WERI-Rb-1 (cell line): ENCODE data around the gene MCM7.

Experiments
- DNase-seq: peaks from one replicate; pipeline ENCODE4 v3.0.0-alpha.2; 2020
- H3K27ac ChIP-seq: fragments of 250-450 bp; sonication (Bioruptor Pico); 2 replicates; pipeline ENCODE4 v1.5.1; 2020; ENCODE audit warnings: mild to moderate bottlenecking, moderate library complexity
- H3K27me3 ChIP-seq: fragments of 250-450 bp; sonication (Bioruptor Pico); 2 replicates; pipeline ENCODE4 v1.5.1; 2021; ENCODE audit warnings: mild to moderate bottlenecking, low read depth, moderate library complexity; ENCODE audit not compliant: insufficient read depth, severe bottlenecking
- H3K36me3 ChIP-seq: fragments of 250-450 bp; sonication (Bioruptor Pico); 2 replicates; pipeline ENCODE4 v1.5.1; 2020; ENCODE audit warnings: mild to moderate bottlenecking, moderate library complexity
- H3K4me3 ChIP-seq: 2 replicates; pipeline ENCODE4 v1.5.1; 2011; ENCODE audit warnings: low read depth, mild to moderate bottlenecking, control low read depth, low read length
- H3K9me3 ChIP-seq: fragments of 250-450 bp; sonication (Bioruptor Pico); 2 replicates; pipeline ENCODE4 v1.5.1; 2021; ENCODE audit warnings: mild to moderate bottlenecking, moderate library complexity; ENCODE audit not compliant: severe bottlenecking
- TF ChIP-seq, protein P1 (sequence below): IDR thresholded peaks from 2 replicates; pipeline ENCODE4 v1.5.1; 2011; ENCODE audit warnings: low read depth, mild to moderate bottlenecking, control low read depth, inconsistent platforms, low read length

Gene MCM7

DNA sequence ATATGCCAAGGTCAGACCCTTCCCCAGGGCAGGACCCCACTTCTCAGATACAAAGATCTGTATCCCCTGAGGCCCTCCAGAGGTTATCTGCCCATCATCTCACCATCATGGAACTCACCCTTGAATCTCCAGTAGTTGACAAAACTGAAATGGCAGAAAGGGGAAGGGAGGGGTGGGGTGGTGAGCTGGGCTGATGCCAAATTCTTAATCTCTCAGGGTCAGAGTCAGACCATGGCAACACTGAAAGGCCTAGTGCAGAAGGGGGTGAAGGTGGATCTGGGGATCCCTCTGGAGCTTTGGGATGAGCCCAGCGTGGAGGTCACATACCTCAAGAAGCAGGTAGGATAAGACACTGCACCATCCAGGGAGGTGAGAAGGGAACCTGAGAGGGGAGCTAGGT, 21.4 kb upstream of the MCM7 start:
- H3K27ac ChIP-seq, result no peak overlapping the region

GRCh38 chr7:100122067-100122466, 20.9 kb upstream of the MCM7 start:
- TF ChIP-seq, protein P1, sequence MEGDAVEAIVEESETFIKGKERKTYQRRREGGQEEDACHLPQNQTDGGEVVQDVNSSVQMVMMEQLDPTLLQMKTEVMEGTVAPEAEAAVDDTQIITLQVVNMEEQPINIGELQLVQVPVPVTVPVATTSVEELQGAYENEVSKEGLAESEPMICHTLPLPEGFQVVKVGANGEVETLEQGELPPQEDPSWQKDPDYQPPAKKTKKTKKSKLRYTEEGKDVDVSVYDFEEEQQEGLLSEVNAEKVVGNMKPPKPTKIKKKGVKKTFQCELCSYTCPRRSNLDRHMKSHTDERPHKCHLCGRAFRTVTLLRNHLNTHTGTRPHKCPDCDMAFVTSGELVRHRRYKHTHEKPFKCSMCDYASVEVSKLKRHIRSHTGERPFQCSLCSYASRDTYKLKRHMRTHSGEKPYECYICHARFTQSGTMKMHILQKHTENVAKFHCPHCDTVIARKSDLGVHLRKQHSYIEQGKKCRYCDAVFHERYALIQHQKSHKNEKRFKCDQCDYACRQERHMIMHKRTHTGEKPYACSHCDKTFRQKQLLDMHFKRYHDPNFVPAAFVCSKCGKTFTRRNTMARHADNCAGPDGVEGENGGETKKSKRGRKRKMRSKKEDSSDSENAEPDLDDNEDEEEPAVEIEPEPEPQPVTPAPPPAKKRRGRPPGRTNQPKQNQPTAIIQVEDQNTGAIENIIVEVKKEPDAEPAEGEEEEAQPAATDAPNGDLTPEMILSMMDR, result no peak
- DNase-seq, result no peak
- peaks cover 8% of the 10 kb centered on the region; the same call in 1 of the 2 replicates for H3K36me3 ChIP-seq
- H3K9me3 ChIP-seq, result no peaks in the 10 kb centered on the region
- H3K4me3 ChIP-seq, result no peak overlapping the region
- no peak overlapping the region for H3K27ac ChIP-seq
- no peaks in the 10 kb centered on the region for H3K27me3 ChIP-seq

More for the DNA sequence above, 21.4 kb upstream of the MCM7 start:
- no peaks in the 10 kb centered on the region for H3K27me3 ChIP-seq
- peaks cover 8% of the 10 kb centered on the region; the same call in 1 of the 2 replicates for H3K36me3 ChIP-seq
- H3K9me3 ChIP-seq, result no peaks in the 10 kb centered on the region
- TF ChIP-seq, protein P1, result no peak
- DNase-seq, result no peak
- no peak overlapping the region for H3K4me3 ChIP-seq

GRCh38 chr7:100120733-100121036, 19.5 kb upstream of the MCM7 start:
- H3K36me3 ChIP-seq, result peaks cover 8% of the 10 kb centered on the region
- no peaks in the 10 kb centered on the region for H3K27me3 ChIP-seq
- H3K27ac ChIP-seq, result no peak overlapping the region
- peak overlapping the region; percentile 88; the same call in 1 of the 2 replicates for H3K4me3 ChIP-seq
- TF ChIP-seq, protein P1, result no peak
- H3K9me3 ChIP-seq, result no peaks in the 10 kb centered on the region
- no peak for DNase-seq

DNA sequence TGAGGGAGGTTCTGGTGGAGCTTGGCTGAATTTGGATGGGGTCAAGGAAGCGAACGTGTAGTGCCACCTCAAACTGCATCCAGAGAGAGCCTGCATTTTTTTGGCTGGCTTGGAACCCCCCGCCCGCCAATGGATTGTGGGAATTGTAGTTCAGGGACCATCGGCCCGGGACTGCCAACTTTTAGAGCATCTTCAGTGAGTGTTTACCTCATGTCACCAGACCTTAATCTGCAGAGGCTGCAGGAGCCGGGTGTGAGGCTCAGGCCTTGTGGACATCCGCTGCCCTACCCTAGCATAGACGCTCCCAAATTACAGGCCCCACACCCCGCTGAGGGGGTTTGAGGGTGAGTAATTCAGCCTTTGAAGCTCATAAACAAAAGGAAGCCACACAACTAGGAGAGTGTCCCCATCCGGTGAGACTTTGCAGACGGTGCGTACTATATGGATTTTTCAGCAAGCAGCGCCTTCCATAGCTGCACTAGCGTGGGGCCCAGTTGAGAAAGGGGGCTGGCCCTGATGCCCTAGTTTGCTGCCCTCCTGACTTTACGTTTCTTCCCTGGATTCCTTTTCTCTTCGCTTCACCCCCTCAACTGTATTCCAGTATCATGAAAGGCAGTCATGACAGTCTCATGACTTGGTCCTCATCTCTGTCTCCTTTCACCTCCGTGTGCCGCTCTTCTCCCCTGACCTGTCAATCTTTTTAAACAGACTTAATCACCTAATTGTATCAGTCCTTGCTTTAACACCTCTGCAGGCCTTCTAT, 19.0 kb upstream of the MCM7 start:
- Histone ChIP-seq H3K4me3 (peak overlapping the region; percentile 88), H3K27ac (peak overlapping the region; percentile 90)
- DNase-seq, result peak; percentile 53

DNA sequence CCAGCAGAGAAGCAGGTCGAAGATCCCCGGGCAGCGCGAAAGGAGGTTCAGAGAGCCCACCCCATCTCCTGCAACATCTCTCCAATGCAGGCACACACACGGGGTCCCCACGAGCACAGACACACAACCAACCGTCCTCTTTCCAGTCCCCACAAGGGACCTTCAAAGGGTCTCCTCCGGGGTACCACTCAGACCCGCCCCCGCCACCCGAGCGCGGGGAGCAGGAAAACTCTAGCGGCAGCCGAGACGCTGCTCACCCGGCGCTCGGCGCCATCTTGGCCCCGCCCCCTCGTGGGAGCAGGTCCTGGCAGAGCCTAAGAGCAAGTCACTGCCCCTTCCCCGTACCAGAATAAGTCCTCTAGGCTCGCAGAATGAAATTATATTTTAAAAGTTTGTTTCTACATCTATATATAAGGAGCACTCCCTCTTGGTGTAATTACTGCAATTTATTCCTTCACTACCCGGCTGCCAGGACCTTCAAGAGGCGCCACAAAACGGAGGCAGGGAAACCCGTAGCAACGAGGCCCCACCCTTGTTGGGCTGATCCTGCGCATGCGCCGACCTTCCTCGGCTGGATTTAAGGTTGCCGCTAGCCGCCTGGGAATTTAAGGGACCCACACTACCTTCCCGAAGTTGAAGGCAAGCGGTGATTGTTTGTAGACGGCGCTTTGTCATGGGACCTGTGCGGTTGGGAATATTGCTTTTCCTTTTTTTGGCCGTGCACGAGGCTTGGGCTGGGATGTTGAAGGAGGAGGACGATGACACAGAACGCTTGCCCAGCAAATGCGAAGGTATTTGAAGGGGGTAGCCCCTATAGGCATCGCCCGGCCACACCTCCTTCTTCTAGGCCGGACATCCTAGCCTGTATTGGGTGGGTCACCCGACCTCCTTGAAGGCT, 18.1 kb upstream of the MCM7 start, which contains the start of the genes CNPY4 and TAF6:
CNPY4 (plus strand) TSS at position 563 of the 898 bp plus-strand sequence; CDS start at position 674, 111 bp downstream.
TAF6 (minus strand) TSS at position 287 of the 898 bp plus-strand sequence. CDS start 5,149 bp downstream, outside the sequence.
- TF ChIP-seq, protein P1, result no peak

More for the DNA sequence above, 19.0 kb upstream of the MCM7 start:
- Histone ChIP-seq H3K27me3 (no peaks in the 10 kb centered on the region), H3K9me3 (no peaks in the 10 kb centered on the region), H3K36me3 (peaks cover 4% of the 10 kb centered on the region)
- TF ChIP-seq, protein P1, result no peak

More for the DNA sequence above, 18.1 kb upstream of the MCM7 start, which contains the start of the genes CNPY4 and TAF6:
- Histone ChIP-seq H3K9me3 (no peaks in the 10 kb centered on the region), H3K4me3 (peak within 1 kb of the TSS; percentile 88), H3K36me3 (no peaks in the 10 kb centered on the region; the same call in none of the 2 replicates), H3K27ac (peak within 1 kb of the TSS; percentile 90), H3K27me3 (no peaks in the 10 kb centered on the region)
- peak; percentile 96 for DNase-seq
